OCI-LY7 (cell line): ENCODE results near the gene RGS17. TPM values are rescaled to one million over a fixed set of nuclear protein-coding genes. Genes with fewer than 3 reads are reported as not detected.

Experiments
- BruUV-seq: library from RNA; stranded (reverse); fragments of 400-500 nt; replicated peaks from 2 replicates; lab custom pipeline; 2021; lab: Mats Ljungman, UMichigan
- CTCF ChIA-PET: fragments of 300-600 bp; sonication (Branson Sonifier 250); formaldehyde crosslinking; loops from one replicate; lab custom pipeline; 2022; ENCODE audit warnings: antibody characterized with exemption; ENCODE audit not compliant: unreplicated experiment; lab: Charles Lee
- POLR2A ChIA-PET: fragments of 300-600 bp; sonication (Branson Sonifier 250); formaldehyde crosslinking; loops from one replicate; lab custom pipeline; 2022; ENCODE audit warnings: antibody characterized with exemption; lab: Charles Lee
- DNase-seq: peaks from one replicate; pipeline ENCODE4 v3.0.0-alpha.2; 2015; ENCODE audit warnings: low spot score
- H2AFZ ChIP-seq: fragments of 200-600 bp; sonication (generic), shearing (Covaris generic); 2 replicates; pipeline ENCODE4 v1.6.1; 2014; ENCODE audit warnings: mild to moderate bottlenecking, antibody characterized with exemption, low read length, moderate library complexity
- H3K27ac ChIP-seq: fragments of 200-600 bp; sonication (generic); 2 replicates; pipeline ENCODE4 v1.5.1; 2014; ENCODE audit warnings: mixed run types, low read depth, mild to moderate bottlenecking, moderate library complexity, low read length, inconsistent platforms; ENCODE audit not compliant: poor library complexity, severe bottlenecking
- H3K36me3 ChIP-seq: fragments of 200-600 bp; sonication (generic); 2 replicates; pipeline ENCODE4 v1.6.1; 2014; ENCODE audit warnings: mild to moderate bottlenecking, antibody characterized with exemption, low read length, moderate library complexity, mixed read lengths; ENCODE audit not compliant: insufficient read depth
- H3K4me1 ChIP-seq: fragments of 200-600 bp; sonication (generic); 2 replicates; pipeline ENCODE4 v1.5.1; 2014; ENCODE audit warnings: mild to moderate bottlenecking, low read length; ENCODE audit not compliant: insufficient read depth, poor library complexity, severe bottlenecking
- H3K4me2 ChIP-seq: fragments of 200-600 bp; sonication (generic); 2 replicates; pipeline ENCODE4 v1.6.1; 2014; ENCODE audit warnings: mild to moderate bottlenecking, low read length
- H3K4me3 ChIP-seq: fragments of 200-600 bp; sonication (generic); 2 replicates; pipeline ENCODE4 v1.5.1; 2014; ENCODE audit warnings: mild to moderate bottlenecking, low read depth, low read length; ENCODE audit not compliant: poor library complexity, severe bottlenecking
- H3K79me2 ChIP-seq: fragments of 200-600 bp; sonication (generic); 2 replicates; pipeline ENCODE4 v1.6.1; 2016; ENCODE audit warnings: low read depth, mild to moderate bottlenecking, low read length, moderate library complexity, mixed read lengths; ENCODE audit not compliant: insufficient read depth
- H3K9me2 ChIP-seq: fragments of 200-600 bp; sonication (generic); 2 replicates; pipeline ENCODE4 v1.6.1; 2016; ENCODE audit warnings: mild to moderate bottlenecking, low read length, mixed read lengths; ENCODE audit not compliant: insufficient read depth
- H3K9me3 ChIP-seq: fragments of 200-600 bp; sonication (generic); 2 replicates; pipeline ENCODE4 v1.6.1; 2014; ENCODE audit warnings: mild to moderate bottlenecking, mixed run types, low read length, mixed read lengths
- H4K20me1 ChIP-seq: fragments of 200-600 bp; sonication (generic); 2 replicates; pipeline ENCODE4 v1.6.1; 2014; ENCODE audit warnings: mild to moderate bottlenecking, antibody characterized with exemption, low read length, moderate library complexity, mixed read lengths; ENCODE audit not compliant: insufficient read depth
- EZH2phosphoT487 ChIP-seq: fragments of 200-600 bp; sonication (generic); IDR thresholded peaks from 2 replicates; pipeline ENCODE4 v1.6.1; 2018; ENCODE audit warnings: low read depth, borderline replicate concordance, mild to moderate bottlenecking, mixed run types, antibody characterized with exemption, low read length, moderate library complexity, mixed read lengths
- intact Hi-C: fragments of 100-400 bp; cut with micrococcal nuclease; formaldehyde crosslinking; loops from one replicate; pipeline ENCODE4 v1.10.0; 2022; ENCODE audit not compliant: unreplicated experiment
- total RNA-seq, 2 experiments: library from RNA; depleted of rRNA in 1 of 2; stranded (reverse); fragments of >200 nt in 1 of 2; shearing (Covaris generic) in 1 of 2; gene quantifications; 2 replicates each; pipeline ENCODE4 v1.2.3, GENCODE V29; 2014 to 2022
- TF ChIP-seq, protein P1 (sequence below): fragments of 200-600 bp; sonication (generic); conservative IDR thresholded peaks from 2 replicates; pipeline ENCODE4 v1.5.1; 2014; ENCODE audit warnings: mild to moderate bottlenecking, antibody characterized with exemption, low read length, moderate library complexity, mixed read lengths

RGS17 gene
- total RNA-seq, 2 experiments from 2014 or later: not detected

DNA sequence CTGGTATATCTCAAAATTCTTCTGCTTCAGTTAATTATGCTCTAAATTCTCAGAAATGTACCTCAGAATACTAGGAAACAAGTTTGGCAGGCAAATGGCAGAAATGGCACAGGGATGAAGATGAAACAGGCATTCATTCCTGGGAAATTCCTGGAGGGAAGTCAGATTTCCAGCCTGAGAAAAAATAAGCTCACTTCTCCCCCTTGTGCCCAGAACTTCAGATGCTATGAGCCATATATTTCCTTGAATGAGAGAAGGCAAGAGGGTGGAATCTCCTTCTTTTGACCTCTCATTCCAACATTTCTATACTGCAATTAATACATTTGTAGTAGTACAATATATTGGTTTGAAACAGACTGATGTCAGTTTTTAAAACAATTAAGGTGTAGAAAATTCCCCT, 22.8 kb downstream of the RGS17 start:
- TF ChIP-seq, protein P1, sequence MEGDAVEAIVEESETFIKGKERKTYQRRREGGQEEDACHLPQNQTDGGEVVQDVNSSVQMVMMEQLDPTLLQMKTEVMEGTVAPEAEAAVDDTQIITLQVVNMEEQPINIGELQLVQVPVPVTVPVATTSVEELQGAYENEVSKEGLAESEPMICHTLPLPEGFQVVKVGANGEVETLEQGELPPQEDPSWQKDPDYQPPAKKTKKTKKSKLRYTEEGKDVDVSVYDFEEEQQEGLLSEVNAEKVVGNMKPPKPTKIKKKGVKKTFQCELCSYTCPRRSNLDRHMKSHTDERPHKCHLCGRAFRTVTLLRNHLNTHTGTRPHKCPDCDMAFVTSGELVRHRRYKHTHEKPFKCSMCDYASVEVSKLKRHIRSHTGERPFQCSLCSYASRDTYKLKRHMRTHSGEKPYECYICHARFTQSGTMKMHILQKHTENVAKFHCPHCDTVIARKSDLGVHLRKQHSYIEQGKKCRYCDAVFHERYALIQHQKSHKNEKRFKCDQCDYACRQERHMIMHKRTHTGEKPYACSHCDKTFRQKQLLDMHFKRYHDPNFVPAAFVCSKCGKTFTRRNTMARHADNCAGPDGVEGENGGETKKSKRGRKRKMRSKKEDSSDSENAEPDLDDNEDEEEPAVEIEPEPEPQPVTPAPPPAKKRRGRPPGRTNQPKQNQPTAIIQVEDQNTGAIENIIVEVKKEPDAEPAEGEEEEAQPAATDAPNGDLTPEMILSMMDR: no peak
- no peak for TF ChIP-seq EZH2phosphoT487
- no peaks in the 10 kb centered on the region for H3K9me3 ChIP-seq
- intact Hi-C loops: no loop called here
- H3K79me2 ChIP-seq: no peaks in the 10 kb centered on the region
- ChIA-PET POLR2A (interaction anchor here (0.7 to 0.9 kb wide), 3 partner anchors 12 to 25 kb away, joined by 3 to 4 read pairs (median 3); no protein-coding TSS in a partner anchor), CTCF (no interaction called here)
- no TSS peak for BruUV-seq
- no peak overlapping the region for H3K4me2 ChIP-seq
- no peak overlapping the region for H3K27ac ChIP-seq
- H4K20me1 ChIP-seq: no peaks in the 10 kb centered on the region
- no peak for DNase-seq
- H3K4me1 ChIP-seq: no peaks in the 10 kb centered on the region
- H3K4me3 ChIP-seq: no peak overlapping the region
- no peaks in the 10 kb centered on the region for H3K9me2 ChIP-seq
- H3K36me3 ChIP-seq: no peaks in the 10 kb centered on the region
- no peak overlapping the region for H2AFZ ChIP-seq

DNA sequence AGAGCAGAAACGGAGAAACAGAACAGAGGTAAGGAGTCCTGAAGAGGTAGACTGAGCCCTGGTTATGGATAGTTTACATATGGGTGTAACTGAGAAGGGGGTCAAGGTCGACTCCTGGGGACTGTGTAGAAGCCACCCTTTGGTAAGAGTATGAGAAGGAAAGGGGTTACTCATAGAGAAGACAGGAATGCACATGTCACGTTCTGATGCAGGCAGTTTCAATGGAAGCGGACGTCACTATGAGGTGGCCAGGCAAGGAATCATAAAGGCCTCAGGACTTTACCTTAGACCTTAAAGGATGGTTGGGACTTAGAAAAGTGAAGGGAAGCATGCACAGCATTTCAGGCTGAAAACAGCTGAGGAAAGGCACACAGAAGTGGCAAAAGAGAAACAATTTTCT, 25.1 kb downstream of the RGS17 start:
- H3K27ac ChIP-seq: no peak overlapping the region
- CTCF ChIA-PET: no interaction called here
- no peak overlapping the region for H3K4me3 ChIP-seq
- intact Hi-C loops: no loop called here
- H3K4me1 ChIP-seq: no peaks in the 10 kb centered on the region
- no peaks in the 10 kb centered on the region for H3K36me3 ChIP-seq
- no peaks in the 10 kb centered on the region for H3K79me2 ChIP-seq
- no peak overlapping the region for H3K4me2 ChIP-seq
- POLR2A ChIA-PET: no interaction called here
- no peak for DNase-seq
- H2AFZ ChIP-seq: no peak overlapping the region
- H3K9me2 ChIP-seq: no peaks in the 10 kb centered on the region
- H4K20me1 ChIP-seq: no peaks in the 10 kb centered on the region
- no peak for TF ChIP-seq EZH2phosphoT487
- TF ChIP-seq, protein P1: no peak
- no peaks in the 10 kb centered on the region for H3K9me3 ChIP-seq
- no TSS peak for BruUV-seq

GRCh38 chr6:153104220-153104619, 26.9 kb downstream of the RGS17 start:
- no peaks in the 10 kb centered on the region for H3K79me2 ChIP-seq
- H3K4me2 ChIP-seq: no peak overlapping the region
- no peak for DNase-seq
- H3K9me3 ChIP-seq: no peaks in the 10 kb centered on the region
- no peak overlapping the region for H3K4me3 ChIP-seq
- no peaks in the 10 kb centered on the region for H3K36me3 ChIP-seq
- no TSS peak for BruUV-seq
- CTCF ChIA-PET: no interaction called here
- H2AFZ ChIP-seq: no peak overlapping the region
- POLR2A ChIA-PET: interaction anchor here (1.2 kb wide), 1 partner anchor 32 kb away, joined by 3 read pairs; no protein-coding TSS in a partner anchor
- H3K4me1 ChIP-seq: no peaks in the 10 kb centered on the region
- TF ChIP-seq, protein P1: no peak
- no peak for TF ChIP-seq EZH2phosphoT487
- no peaks in the 10 kb centered on the region for H4K20me1 ChIP-seq
- H3K9me2 ChIP-seq: no peaks in the 10 kb centered on the region
- H3K27ac ChIP-seq: no peak overlapping the region
- intact Hi-C loops: no loop called here
